HG03064 (cell line): Measurements from ENCODE around the gene CD6.

Source experiments
- ATAC-seq: cut with Tn5 transposase; IDR thresholded peaks from one replicate; pipeline ENCODE4 v1.9.1; 2021; ENCODE audit warnings: low read depth; ENCODE audit not compliant: unreplicated experiment

CD6 gene

DNA sequence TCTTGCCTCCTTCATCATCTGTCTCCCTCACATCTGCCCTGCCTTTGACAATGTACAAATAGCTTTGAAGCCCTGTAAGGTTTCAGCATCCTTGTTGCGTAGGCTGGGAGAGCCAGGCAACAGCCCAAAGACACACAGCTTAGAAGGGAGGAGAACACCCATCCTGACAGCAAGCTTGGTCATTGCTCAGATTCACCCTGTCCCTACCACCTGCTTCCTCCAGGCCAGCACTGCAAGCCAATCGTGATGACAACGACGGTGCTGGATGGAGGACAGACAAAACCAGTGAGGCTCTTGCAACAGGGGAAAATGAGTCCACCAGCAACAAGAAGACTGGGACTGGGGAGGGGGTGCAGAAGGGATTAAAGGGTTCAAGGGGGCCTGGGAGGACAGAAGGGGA, 97.9 kb downstream of the CD6 start:
- ATAC-seq: no peak
